HepG2 (cell line): ENCODE measurements around the gene MAGI1.

ENCODE experiments used
- CTCF ChIP-seq: sonication (generic); formaldehyde crosslinking; IDR thresholded peaks from 2 replicates; pipeline ENCODE4 v1.5.0; 2020; ENCODE audit warnings: mild to moderate bottlenecking, missing genetic modification reagents, moderate library complexity
- NONO ChIP-seq, 2 experiments: fragments of 450-650 bp in 1 of 2; sonication (generic) in 1 of 2; formaldehyde crosslinking in 1 of 2; IDR thresholded peaks in 1 of 2; conservative IDR thresholded peaks in 1 of 2; 2 replicates each; pipeline versions ENCODE4 v1.6.1 to v1.8.0; 2017 to 2022; ENCODE audit warnings: mild to moderate bottlenecking in 1 of 2, missing genetic modification reagents in 1 of 2, moderate library complexity in 1 of 2
- POLR2AphosphoS5 ChIP-seq: IDR thresholded peaks from 2 replicates; pipeline ENCODE4 v1.6.1; 2012; ENCODE audit warnings: low read depth, low read length
- RAD21 ChIP-seq: fragments of 450-650 bp; formaldehyde crosslinking; IDR thresholded peaks from 2 replicates; pipeline ENCODE4 v1.5.0; 2020; ENCODE audit warnings: mild to moderate bottlenecking
- ZNF296 ChIP-seq: sonication (generic); formaldehyde crosslinking; conservative IDR thresholded peaks from 2 replicates; pipeline ENCODE4 v1.5.0; 2020; ENCODE audit warnings: mild to moderate bottlenecking, missing genetic modification reagents
- TF ChIP-seq, protein P1 (sequence below), 2 experiments: sonication (generic) in 1 of 2; formaldehyde crosslinking in 1 of 2; IDR thresholded peaks; 2 replicates each; pipeline versions ENCODE4 v1.4.0 to v1.6.1; 2018 to 2020; ENCODE audit warnings: missing genetic modification reagents in 2 of 2, borderline replicate concordance in 1 of 2, low read depth in 1 of 2, mild to moderate bottlenecking in 1 of 2, missing biosample characterization in 1 of 2

GRCh38 chr3:65979162-65979561 lies 59.6 kb downstream of the MAGI1 start:
- TF ChIP-seq POLR2AphosphoS5, result no peak
- TF ChIP-seq, protein P1, sequence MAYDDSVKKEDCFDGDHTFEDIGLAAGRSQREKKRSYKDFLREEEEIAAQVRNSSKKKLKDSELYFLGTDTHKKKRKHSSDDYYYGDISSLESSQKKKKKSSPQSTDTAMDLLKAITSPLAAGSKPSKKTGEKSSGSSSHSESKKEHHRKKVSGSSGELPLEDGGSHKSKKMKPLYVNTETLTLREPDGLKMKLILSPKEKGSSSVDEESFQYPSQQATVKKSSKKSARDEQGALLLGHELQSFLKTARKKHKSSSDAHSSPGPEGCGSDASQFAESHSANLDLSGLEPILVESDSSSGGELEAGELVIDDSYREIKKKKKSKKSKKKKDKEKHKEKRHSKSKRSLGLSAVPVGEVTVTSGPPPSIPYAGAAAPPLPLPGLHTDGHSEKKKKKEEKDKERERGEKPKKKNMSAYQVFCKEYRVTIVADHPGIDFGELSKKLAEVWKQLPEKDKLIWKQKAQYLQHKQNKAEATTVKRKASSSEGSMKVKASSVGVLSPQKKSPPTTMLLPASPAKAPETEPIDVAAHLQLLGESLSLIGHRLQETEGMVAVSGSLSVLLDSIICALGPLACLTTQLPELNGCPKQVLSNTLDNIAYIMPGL (CRISPR knock-in tag; IDR thresholded peaks at IDR 0.05; ENCODE audit: borderline replicate concordance in 1 of 2, low read depth in 1 of 2), result no peak
- TF ChIP-seq CTCF, result no peak
- TF ChIP-seq NONO (IDR thresholded peaks at IDR 0.05), result no peak
- no peak for TF ChIP-seq NONO (CRISPR knock-in tag; conservative IDR thresholded peaks at IDR 0.05)
- no peak for TF ChIP-seq ZNF296 (CRISPR knock-in tag)
- TF ChIP-seq RAD21 (CRISPR knock-in tag), result no peak
